Measurements from ENCODE around the gene MATCAP1. TPM values are rescaled to one million over a fixed set of nuclear protein-coding genes. Genes with fewer than 3 reads are reported as not detected.

Gene MATCAP1
- total and polyA plus RNA-seq, 2 of the 8 experiments (the other 6 are each of a cell fraction or from before 2014, with no cell fraction given) = 22.9 to 27.5 TPM

DNA sequence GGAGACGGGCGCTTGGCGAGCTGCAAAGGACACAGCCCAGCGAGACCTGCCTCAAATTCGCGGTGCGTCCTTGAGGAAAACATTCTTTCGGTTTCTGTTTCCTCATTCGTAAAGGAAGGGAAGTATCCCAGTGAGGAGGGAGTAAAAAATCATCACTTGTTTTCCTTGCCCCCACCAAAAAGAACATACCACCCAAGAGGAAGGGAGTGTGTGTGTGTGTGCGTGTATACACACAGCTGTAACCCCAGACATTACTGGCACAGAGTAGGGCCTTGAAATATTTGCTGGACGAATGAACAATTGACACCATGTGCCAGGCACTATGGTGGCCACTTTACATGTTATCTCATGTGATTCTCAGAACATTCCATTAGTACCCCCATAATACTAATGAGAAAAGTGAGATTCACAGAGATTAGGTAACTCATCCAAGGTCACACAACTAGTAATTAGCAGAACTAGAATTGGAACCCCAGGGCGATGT lies 1.9 kb upstream of the MATCAP1 start:
- Histone ChIP-seq H3K4ac (replicated peaks; ENCODE audit: insufficient read length, low read depth, low read length) (peak overlapping the region; percentile 48), H3K79me2 (ENCODE audit: control insufficient read depth in 1 of 2, insufficient read depth in 2 of 2, low read length in 2 of 2) (peaks cover 0 to 5% of the 10 kb centered on the region in 2 experiments; a peak in 1 of 4 replicates)

More for the DNA sequence above, 1.9 kb upstream of the MATCAP1 start:
- WGBS, 2 experiments (ENCODE audit: extremely low coverage in 1 of 2, insufficient coverage in 1 of 2, insufficient read length in 1 of 2, insufficient replicate concordance in 2 of 2, low coverage in 1 of 2, low lambda C conversion rate in 2 of 2, missing lambda C conversion rate in 1 of 2) = 17% methylated on average over 12 of the region's 12 CpGs; no CpG with 5 or more reads in 1 of the 2 experiments
- no peak overlapping the region for H3K9ac ChIP-seq (replicated peaks in 1 of 4; ENCODE audit: extremely low read depth in 1 of 4, low read depth in 3 of 4, low read length in 3 of 4)
- H4K91ac ChIP-seq (replicated peaks; ENCODE audit: insufficient read length, low read length) = no peak overlapping the region
- peak overlapping the region in 1 of 2 experiments; percentile 92; a peak in 2 of 4 replicates for H3K4me2 ChIP-seq (ENCODE audit: insufficient read depth in 1 of 2, low read depth in 2 of 2, low read length in 2 of 2)
- H3K36me3 ChIP-seq (ENCODE audit: control insufficient read depth in 2 of 4, insufficient read depth in 4 of 4, low read length in 3 of 4) = no peaks in the 10 kb centered on the region; a peak in 1 of 8 replicates
- H4K20me1 ChIP-seq (replicated peaks in 1 of 2; ENCODE audit: control insufficient read depth in 1 of 2, insufficient read depth in 2 of 2, low read length in 2 of 2) = peaks cover 2 to 18% of the 10 kb centered on the region in 2 experiments
- H3K56ac ChIP-seq (replicated peaks; ENCODE audit: insufficient read length, low read depth, low read length) = no peak overlapping the region
- H2BK20ac ChIP-seq (ENCODE audit: low read length) = no peak overlapping the region
- CTCF ChIA-PET (ENCODE audit: partially characterized antibody) = interaction anchor here (0.6 to 9.3 kb wide), 29 partner anchors 9 to 290 kb away, joined by 3 to 151 read pairs (median 4); partner anchors contain the start of genes B3GNT9, CES3, ELMO3 and FBXL8
- H3K27me3 ChIP-seq (replicated peaks in 1 of 4; ENCODE audit: control insufficient read depth in 3 of 4, extremely low read depth in 1 of 4, insufficient read depth in 3 of 4, low read length in 3 of 4) = peaks cover 8 to 32% (median 19%) of the 10 kb centered on the region in 4 experiments
- no peak for DNase-seq (ENCODE audit: low read depth in 1 of 2, low spot score in 2 of 2)
- H3K79me1 ChIP-seq (ENCODE audit: low read depth, low read length) = no peaks in the 10 kb centered on the region
- POLR2A ChIA-PET (ENCODE audit: partially characterized antibody) = interaction anchor here (0.6 to 4.0 kb wide), 10 partner anchors 12 to 252 kb away, joined by 3 to 19 read pairs (median 4); partner anchors contain the start of genes HSF4 and NOL3
- peaks cover 13% of the 10 kb centered on the region; the same call in 1 of the 2 replicates for H3K23me2 ChIP-seq (ENCODE audit: low read depth, low read length)
- peaks cover 0 to 17% (median 10%) of the 10 kb centered on the region in 4 experiments; a peak in 5 of 7 replicates for H3K4me1 ChIP-seq (replicated peaks in 1 of 4; ENCODE audit: control insufficient read depth in 3 of 4, insufficient read depth in 4 of 4, low read length in 3 of 4)
- no peak overlapping the region for H4K8ac ChIP-seq (ENCODE audit: extremely low read depth, insufficient read depth, low read length)
- H3K27ac ChIP-seq (ENCODE audit: low read depth, low read length) = no peak overlapping the region
- no peak overlapping the region for H3K4me3 ChIP-seq (ENCODE audit: extremely low read depth in 1 of 4, insufficient read depth in 2 of 4, low read depth in 3 of 4, low read length in 4 of 4)
- TF ChIP-seq BACH1 (IDR thresholded peaks at IDR 0.05; ENCODE audit: low read length) = no peak
- TF ChIP-seq GABPA (IDR thresholded peaks at IDR 0.05; ENCODE audit: borderline replicate concordance, insufficient read depth, low read length) = no peak
- TF ChIP-seq RBBP5 (IDR thresholded peaks at IDR 0.05; ENCODE audit: borderline replicate concordance, low read depth, low read length) = peak; percentile 38; the same call in 1 of the 2 replicates
- TF ChIP-seq ASH2L (IDR thresholded peaks at IDR 0.05; ENCODE audit: low read length) = no peak
- no peak for TF ChIP-seq BRCA1 (IDR thresholded peaks at IDR 0.05; ENCODE audit: low read depth, low read length)
- TF ChIP-seq EP300 (IDR thresholded peaks at IDR 0.05; ENCODE audit: borderline replicate concordance in 1 of 2, low read depth in 2 of 2, low read length in 2 of 2) = no peak
- no peak for TF ChIP-seq YY1 (IDR thresholded peaks at IDR 0.05; ENCODE audit: low read depth, low read length)
- no peak overlapping the region for H4K5ac ChIP-seq (ENCODE audit: insufficient read length, low read depth, low read length)
- H2BK120ac ChIP-seq (replicated peaks; ENCODE audit: low read depth, low read length) = no peak overlapping the region
- no peak for FAIRE-seq
- H2BK12ac ChIP-seq (ENCODE audit: low read depth, low read length) = no peak overlapping the region
- no peak overlapping the region; the same call in 1 of the 2 replicates for H2BK5ac ChIP-seq (ENCODE audit: low read depth, low read length)
- H2AFZ ChIP-seq (ENCODE audit: low read length) = no peak overlapping the region
- no peak overlapping the region for H3K23ac ChIP-seq (ENCODE audit: insufficient read length)
- H2BK15ac ChIP-seq (ENCODE audit: low read length) = no peak overlapping the region
- H3K18ac ChIP-seq (ENCODE audit: extremely low read depth, low read length) = no peak overlapping the region
- no peak overlapping the region for H3K14ac ChIP-seq (ENCODE audit: insufficient read length)
- H3K9me3 ChIP-seq (ENCODE audit: insufficient read depth in 2 of 2, low read depth in 1 of 2, low read length in 1 of 2) = no peaks in the 10 kb centered on the region
- no peak overlapping the region for H2AK5ac ChIP-seq (ENCODE audit: low read depth, low read length)
